K562 (cell line): ENCODE measurements around the gene WDR90. TPM values are rescaled to one million over a fixed set of nuclear protein-coding genes. Genes with fewer than 3 reads are reported as not detected.
A peak's percentile ranks its signal among the peaks of the same experiment; 100 is the strongest.

Experiments
- ATAC-seq: fragments of 200-7000 bp; cut with Tn5 transposase; 3 replicates; pipeline ENCODE4 v1.9.1; 2020; ENCODE audit warnings: moderate library complexity
- BruUV-seq: library from RNA; stranded (reverse); fragments of 400-500 nt; replicated peaks from 2 replicates; lab custom pipeline; 2021; lab: Mats Ljungman, UMichigan
- CTCF ChIA-PET: fragments of 300-600 bp; formaldehyde crosslinking; extraction: SDS; loops from one replicate; lab custom pipeline; 2021; ENCODE audit warnings: low intra/inter-chr PET ratio; lab: Yijun Ruan, JAX
- POLR2A ChIA-PET: fragments of 300-600, 350-650 bp; sonication (Branson Sonifier 250); formaldehyde crosslinking; extraction: SDS; loops from one replicate; lab custom pipeline; 2021; ENCODE audit warnings: antibody characterized with exemption, inconsistent platforms; lab: Yijun Ruan, JAX
- DNase-seq, 4 experiments: peaks; one replicate each; pipeline versions ENCODE4 v3.0.0 to v3.0.0-alpha.2; 2011 to 2018; ENCODE audit warnings: low spot score in 3 of 4, mixed read lengths in 3 of 4; ENCODE audit errors: extremely low read depth in 1 of 4
- FAIRE-seq: peaks from 2 replicates; lab custom pipeline; 2011; peaks lifted over from hg19 to GRCh38; lab: Jason Lieb, UNC
- H2AFZ ChIP-seq: 2 replicates; pipeline ENCODE4 v1.6.0; 2011; ENCODE audit warnings: low read depth, low read length, control low read depth, inconsistent platforms
- H3K27ac ChIP-seq: fragments of 200-600 bp; 3 replicates; pipeline ENCODE4 v1.8.0; 2011; ENCODE audit warnings: low read depth, mild to moderate bottlenecking, control low read depth, inconsistent platforms, low read length, moderate library complexity, mixed read lengths; ENCODE audit errors: extremely low read depth
- H3K27me3 ChIP-seq, 2 experiments: fragments of 300-600 bp in 1 of 2; 2 replicates in 1 of 2; 3 replicates in 1 of 2; pipeline versions ENCODE4 v1.6.0 to v1.8.0; 2011; ENCODE audit warnings: inconsistent platforms in 2 of 2, low read length in 2 of 2, mild to moderate bottlenecking in 1 of 2, mixed read lengths in 1 of 2, moderate library complexity in 1 of 2; ENCODE audit not compliant: control insufficient read depth in 2 of 2, insufficient read depth in 2 of 2
- H3K36me3 ChIP-seq: fragments of 300-600 bp; 3 replicates; pipeline ENCODE4 v1.8.0; 2011; ENCODE audit warnings: mild to moderate bottlenecking, low read length, inconsistent platforms; ENCODE audit not compliant: control insufficient read depth, insufficient read depth
- H3K4me1 ChIP-seq, 2 experiments: fragments of 200-600 bp in 1 of 2; replicated peaks in 1 of 2; 2 replicates in 1 of 2; 3 replicates in 1 of 2; pipeline versions ENCODE4 v1.5.1 to v1.8.0; 2011; ENCODE audit warnings: inconsistent platforms in 2 of 2, low read length in 2 of 2, mild to moderate bottlenecking in 1 of 2, mixed read lengths in 1 of 2, moderate library complexity in 1 of 2; ENCODE audit not compliant: control insufficient read depth in 2 of 2, insufficient read depth in 2 of 2
- H3K4me2 ChIP-seq: 2 replicates; pipeline ENCODE4 v1.6.1; 2011; ENCODE audit warnings: low read length, control low read depth, inconsistent platforms, mixed read lengths; ENCODE audit not compliant: insufficient read depth
- H3K4me3 ChIP-seq: fragments of 200-600 bp; sonication (generic), shearing (Covaris generic); 2 replicates; pipeline ENCODE4 v1.5.1; 2016; ENCODE audit warnings: control low read depth, inconsistent platforms
- H3K79me2 ChIP-seq: fragments of 200-600 bp; 3 replicates; pipeline ENCODE4 v1.8.0; 2011; ENCODE audit warnings: low read length, inconsistent platforms; ENCODE audit not compliant: control insufficient read depth, insufficient read depth
- H3K9ac ChIP-seq, 2 experiments: 2 replicates each; pipeline versions ENCODE4 v1.6.0 to v1.6.1; 2011; ENCODE audit warnings: low read depth in 2 of 2, low read length in 2 of 2, control low read depth in 1 of 2, inconsistent platforms in 1 of 2, mild to moderate bottlenecking in 1 of 2, mixed read lengths in 1 of 2; ENCODE audit not compliant: insufficient read depth in 1 of 2
- H3K9me1 ChIP-seq: one replicate; pipeline ENCODE4 v1.6.0; 2011; ENCODE audit warnings: inconsistent platforms, mild to moderate bottlenecking, low read length, moderate library complexity; ENCODE audit not compliant: control insufficient read depth, insufficient read depth
- H3K9me3 ChIP-seq: replicated peaks from 2 replicates; pipeline ENCODE4 v1.5.1; 2011; ENCODE audit warnings: low read depth, low read length, inconsistent platforms; ENCODE audit not compliant: control insufficient read depth, insufficient read depth
- H4K20me1 ChIP-seq: replicated peaks from 2 replicates; pipeline ENCODE4 v1.6.1; 2011; ENCODE audit warnings: low read length, inconsistent platforms, mixed read lengths; ENCODE audit not compliant: control insufficient read depth, insufficient read depth
- BRD9 ChIP-seq: fragments of 450-650 bp; IDR thresholded peaks from 2 replicates; pipeline ENCODE4 v1.6.1; 2018; ENCODE audit warnings: low read depth; ENCODE audit not compliant: partially characterized antibody
- CBX2 ChIP-seq: fragments of 200-600 bp; sonication (generic); IDR thresholded peaks from one replicate; pipeline ENCODE4 v1.6.1; 2012; ENCODE audit warnings: mild to moderate bottlenecking, low read length, inconsistent platforms; ENCODE audit not compliant: insufficient read depth, poor library complexity, severe bottlenecking
- ELF1 ChIP-seq: fragments of 200-800 bp; sonication (Bioruptor generic); IDR thresholded peaks from 2 replicates; pipeline ENCODE4 v1.6.1; 2016; ENCODE audit warnings: missing genetic modification characterization, missing compliant biosample characterization
- FOXA3 ChIP-seq, 2 experiments: fragments of 450-650 bp in 1 of 2; sonication (generic) in 1 of 2; formaldehyde crosslinking; IDR thresholded peaks in 1 of 2; conservative IDR thresholded peaks in 1 of 2; 2 replicates each; pipeline versions ENCODE4 v1.4.0 to v1.8.0; 2020 to 2022; ENCODE audit warnings: mild to moderate bottlenecking in 2 of 2, missing genetic modification reagents in 1 of 2
- HDAC2 ChIP-seq: fragments of 450-650 bp; IDR thresholded peaks from 2 replicates; pipeline ENCODE4 v1.6.1; 2016; ENCODE audit warnings: mild to moderate bottlenecking
- MTF1 ChIP-seq: fragments of 250-450 bp; sonication (Bioruptor Pico); IDR thresholded peaks from 2 replicates; pipeline ENCODE4 v1.9.0; 2021; ENCODE audit warnings: moderate library complexity, mild to moderate bottlenecking, inconsistent platforms, borderline replicate concordance
- NCOA2 ChIP-seq, 2 experiments: fragments of 450-650 bp; IDR thresholded peaks; 2 replicates each; pipeline ENCODE4 v1.6.1; 2018; ENCODE audit warnings: mild to moderate bottlenecking in 2 of 2, moderate library complexity in 1 of 2; ENCODE audit not compliant: partially characterized antibody in 2 of 2
- NR3C1 ChIP-seq: sonication (generic); formaldehyde crosslinking; IDR thresholded peaks from 2 replicates; pipeline ENCODE4 v1.8.1; 2022; ENCODE audit warnings: missing genetic modification reagents
- SRSF9 ChIP-seq: fragments of 200-400 bp; formaldehyde crosslinking; IDR thresholded peaks from 2 replicates; pipeline ENCODE4 v1.6.1; 2017; ENCODE audit warnings: low read depth, low read length, borderline replicate concordance
- TFE3 ChIP-seq: fragments of 450-650 bp; formaldehyde crosslinking; IDR thresholded peaks from 2 replicates; pipeline ENCODE4 v1.4.0; 2020; ENCODE audit warnings: mild to moderate bottlenecking, mixed read lengths
- TOE1 ChIP-seq, 2 experiments: fragments of 450-650 bp in 1 of 2; sonication (generic) in 1 of 2; formaldehyde crosslinking in 1 of 2; IDR thresholded peaks; 2 replicates each; pipeline versions ENCODE4 v1.7.1 to v1.8.0; 2016 to 2022; ENCODE audit warnings: borderline replicate concordance in 2 of 2, mild to moderate bottlenecking in 2 of 2, antibody characterized with exemption in 1 of 2, inconsistent platforms in 1 of 2, low read depth in 1 of 2, missing genetic modification reagents in 1 of 2, moderate library complexity in 1 of 2
- USF1 ChIP-seq: sonication (generic); formaldehyde crosslinking; IDR thresholded peaks from 2 replicates; pipeline ENCODE4 v1.9.0; 2022; ENCODE audit warnings: mild to moderate bottlenecking, missing genetic modification reagents
- USF2 ChIP-seq: sonication (generic); formaldehyde crosslinking; IDR thresholded peaks from 2 replicates; pipeline ENCODE4 v1.5.0; 2020; ENCODE audit warnings: missing genetic modification reagents
- ZNF324 ChIP-seq: fragments of 250-450 bp; sonication (Bioruptor Pico); IDR thresholded peaks from 2 replicates; pipeline ENCODE4 v1.4.0; 2020; ENCODE audit warnings: mild to moderate bottlenecking
- ZNF431 ChIP-seq: sonication (generic); formaldehyde crosslinking; IDR thresholded peaks from 2 replicates; pipeline ENCODE4 v1.8.0; 2022; ENCODE audit warnings: mild to moderate bottlenecking, missing genetic modification reagents
- WGBS: fragments of 100-300 bp; shearing (Covaris generic); methylation state at CpG from one replicate; pipeline ENCODE4 v1.1.6; 2016; ENCODE audit warnings: low coverage, mixed read lengths; ENCODE audit not compliant: insufficient coverage; ENCODE audit errors: missing lambda C conversion rate; 5-methylcytosine and 5-hydroxymethylcytosine counted together
- in situ Hi-C: fragments of 300-500 bp; cut with MboI; formaldehyde crosslinking; loops from 4 replicates; pipeline ENCODE4 v1.15.0; 2018; ENCODE audit warnings: inconsistent platforms, mixed read lengths
- intact Hi-C: fragments of 100-400 bp; cut with micrococcal nuclease; formaldehyde crosslinking; loops from 2 replicates; pipeline ENCODE4 v1.14.2; 2022
- polyA plus RNA-seq, 8 experiments: library from polyadenylated mRNA; depleted of rRNA in 4 of 8; stranded (reverse) in 5 of 8; unstranded in 3 of 8; fragments of >200 nt; fragmentation: Nextera tagmentation in 2 of 8; fragmentation: Illumina TruSeq in 1 of 8; extraction: Ambion mirVana in 2 of 8; extraction: Trizol in 1 of 8; gene quantifications; 2 replicates each; pipeline versions ENCODE4 v1.2.1 to v1.2.3, GENCODE V29; 2011 to 2014; ENCODE audit warnings: inconsistent platforms in 1 of 8, missing spikeins in 1 of 8
- total RNA-seq, 7 experiments: library from RNA; depleted of rRNA in 6 of 7; stranded (reverse); fragments of >200 nt in 6 of 7; fragmentation: Illumina TruSeq in 2 of 7; extraction: Trizol in 2 of 7; gene quantifications; 2 replicates each; pipeline versions ENCODE4 v1.2.1 to v1.2.3, GENCODE V29; 2011 to 2021; ENCODE audit warnings: low replicate concordance in 1 of 7

The WDR90 gene
- total and polyA plus RNA-seq, 9 of the 15 experiments (the other 6 are each of a cell fraction or from before 2014, with no cell fraction given), result 0.44 to 12.6 (median 3.3) TPM

- CTCF ChIA-PET, result no interaction called here
- POLR2A ChIA-PET, result interaction anchor here (0.7 to 2.2 kb wide), 5 partner anchors 13 to 634 kb away, joined by 3 to 8 read pairs (median 5); no protein-coding TSS in a partner anchor
- in situ Hi-C loops (no loop called here), intact Hi-C loops (loop anchor here (2.0 to 5.0 kb wide), 2 partner anchors 15 to 40 kb away; partner anchors contain the start of gene RHBDL1)
- peak overlapping the region; percentile 87 to 99 for H3K9ac ChIP-seq
- no peaks in the 10 kb centered on the region for H3K27me3 ChIP-seq
- no TSS peak for BruUV-seq
- peak overlapping the region; percentile 93 for H3K27ac ChIP-seq
- peaks cover 38% of the 10 kb centered on the region for H3K79me2 ChIP-seq
- ATAC-seq (peak; percentile 58; the same call in 2 of the 3 replicates), DNase-seq (peak; percentile 89 to 100 (median 97)), FAIRE-seq (peak; percentile 80)
- H3K4me2 ChIP-seq, result peak overlapping the region; percentile 92
- peak overlapping the region; percentile 97 for H2AFZ ChIP-seq
- peak overlapping the region; percentile 87 for H3K4me3 ChIP-seq
- no peaks in the 10 kb centered on the region for H4K20me1 ChIP-seq
- peaks cover 25% of the 10 kb centered on the region; the same call in 1 of the 3 replicates for H3K36me3 ChIP-seq
- 15% methylated on average over 28 of the region's 53 CpGs for WGBS
- H3K9me1 ChIP-seq, result no peaks in the 10 kb centered on the region
- peaks cover 14 to 87% of the 10 kb centered on the region in 2 experiments; a peak in 4 of 5 replicates for H3K4me1 ChIP-seq
- no peaks in the 10 kb centered on the region for H3K9me3 ChIP-seq
- TF ChIP-seq NCOA2 (IDR thresholded peaks at IDR 0.05; ENCODE audit: partially characterized antibody in 2 of 2) (no peak), NR3C1 (CRISPR knock-in tag) (no peak), ZNF324 (CRISPR knock-in tag) (no peak), MTF1 (no peak), USF2 (CRISPR knock-in tag) (peak; percentile 77), SRSF9 (no peak), TFE3 (peak; percentile 67), TOE1 (IDR thresholded peaks at IDR 0.05; ENCODE audit: borderline replicate concordance) (0 out of 2 replicates have a peak, but pooled peaks have one; percentile 61), TOE1 (CRISPR knock-in tag; IDR thresholded peaks at IDR 0.05; ENCODE audit: borderline replicate concordance, low read depth) (no peak), CBX2 (no peak), HDAC2 (no peak), FOXA3 (CRISPR knock-in tag; conservative IDR thresholded peaks at IDR 0.05 in 1 of 2, IDR thresholded peaks at IDR 0.05 in 1 of 2) (0 out of 4 replicates have a peak, but pooled peaks of 1 of the 2 experiments have one; percentile 49), ZNF431 (CRISPR knock-in tag) (no peak), ELF1 (tag) (no peak), USF1 (peak; percentile 92), BRD9 (no peak)
Observed at GRCh38 chr16:637081-638018, 11.8 kb upstream of the WDR90 start.
